Fibroblast of lung (primary cell): ENCODE measurements around the gene P2RY6. TPM values are rescaled to one million over a fixed set of nuclear protein-coding genes. Genes with fewer than 3 reads are reported as not detected.

Source experiments
- DNase-seq, 2 donors: peaks; one replicate each; pipeline versions ENCODE4 v3.0.0 to v3.0.0-alpha.2; 2010; ENCODE audit warnings: low read depth in 2 of 2
- H2AFZ ChIP-seq: 2 replicates; pipeline ENCODE4 v1.5.1; 2012; ENCODE audit warnings: low read length, control low read depth, inconsistent platforms
- H3K27ac ChIP-seq: 2 replicates; pipeline ENCODE4 v1.5.1; 2011; ENCODE audit warnings: low read length, control low read depth; ENCODE audit not compliant: insufficient read depth
- H3K27me3 ChIP-seq: 2 replicates; pipeline ENCODE4 v1.5.1; 2011; ENCODE audit warnings: mild to moderate bottlenecking, low read length; ENCODE audit not compliant: control insufficient read depth, insufficient read depth
- H3K36me3 ChIP-seq: 2 replicates; pipeline ENCODE4 v1.5.1; 2011; ENCODE audit warnings: low read length; ENCODE audit not compliant: control insufficient read depth, insufficient read depth
- H3K4me1 ChIP-seq: 2 replicates; pipeline ENCODE4 v1.5.1; 2011; ENCODE audit warnings: low read length; ENCODE audit not compliant: control insufficient read depth, insufficient read depth; ENCODE audit errors: extremely low read depth
- H3K4me2 ChIP-seq: 2 replicates; pipeline ENCODE4 v1.5.1; 2011; ENCODE audit warnings: low read length, control low read depth; ENCODE audit not compliant: insufficient read depth; ENCODE audit errors: extremely low read depth
- H3K4me3 ChIP-seq, 4 experiments: fragments of 200-600 bp in 1 of 4; sonication (generic) in 1 of 4; replicated peaks in 1 of 4; 2 replicates each; pipeline ENCODE4 v1.5.1; 2011 to 2016; ENCODE audit warnings: low read length in 4 of 4, low read depth in 3 of 4, mild to moderate bottlenecking in 3 of 4, control low read depth in 2 of 4, inconsistent platforms in 1 of 4, mixed read lengths in 1 of 4; ENCODE audit not compliant: insufficient read depth in 1 of 4; ENCODE audit errors: control extremely low read depth in 1 of 4
- H3K79me2 ChIP-seq: 2 replicates; pipeline ENCODE4 v1.5.1; 2012; ENCODE audit warnings: mild to moderate bottlenecking, low read length, inconsistent platforms; ENCODE audit not compliant: control insufficient read depth, insufficient read depth
- H3K9ac ChIP-seq: 2 replicates; pipeline ENCODE4 v1.5.1; 2011; ENCODE audit warnings: mild to moderate bottlenecking, low read length, control low read depth; ENCODE audit not compliant: insufficient read depth
- H3K9me3 ChIP-seq: 2 replicates; pipeline ENCODE4 v1.5.1; 2012; ENCODE audit warnings: low read depth, low read length; ENCODE audit not compliant: control insufficient read depth, insufficient read depth
- H4K20me1 ChIP-seq: 2 replicates; pipeline ENCODE4 v1.5.1; 2011; ENCODE audit warnings: low read length; ENCODE audit not compliant: control insufficient read depth, insufficient read depth; ENCODE audit errors: extremely low read depth
- EZH2 ChIP-seq: IDR thresholded peaks from 2 replicates; pipeline ENCODE4 v1.5.1; 2012; ENCODE audit warnings: low read length, control low read depth, mild to moderate bottlenecking; ENCODE audit errors: missing control alignments
- polyA plus RNA-seq, 2 donors: library from polyadenylated mRNA; depleted of rRNA in 1 of 2; stranded (reverse) in 1 of 2; unstranded in 1 of 2; fragments of >200 nt; gene quantifications; 2 replicates each; pipeline ENCODE4 v1.2.1, GENCODE V29; 2011 to 2012; ENCODE audit warnings: missing spikeins in 1 of 2
- total RNA-seq: library from RNA; depleted of rRNA; stranded (reverse); fragments of >200 nt; gene quantifications from 2 replicates; pipeline ENCODE4 v1.2.1, GENCODE V29; 2014
- TF ChIP-seq, protein P1 (sequence below), 2 donors: IDR thresholded peaks in 1 of 2; conservative IDR thresholded peaks in 1 of 2; 1 replicate in 1 of 2; 2 replicates in 1 of 2; pipeline ENCODE4 v1.5.1; 2011 to 2012; ENCODE audit warnings: low read length in 2 of 2, control low read depth in 1 of 2, inconsistent platforms in 1 of 2, low read depth in 1 of 2, mild to moderate bottlenecking in 1 of 2

Gene P2RY6
- total and polyA plus RNA-seq, 2 donors (not counting 1 experiment from before 2014, with no cell fraction given): 0.12 to 0.33 TPM

DNA sequence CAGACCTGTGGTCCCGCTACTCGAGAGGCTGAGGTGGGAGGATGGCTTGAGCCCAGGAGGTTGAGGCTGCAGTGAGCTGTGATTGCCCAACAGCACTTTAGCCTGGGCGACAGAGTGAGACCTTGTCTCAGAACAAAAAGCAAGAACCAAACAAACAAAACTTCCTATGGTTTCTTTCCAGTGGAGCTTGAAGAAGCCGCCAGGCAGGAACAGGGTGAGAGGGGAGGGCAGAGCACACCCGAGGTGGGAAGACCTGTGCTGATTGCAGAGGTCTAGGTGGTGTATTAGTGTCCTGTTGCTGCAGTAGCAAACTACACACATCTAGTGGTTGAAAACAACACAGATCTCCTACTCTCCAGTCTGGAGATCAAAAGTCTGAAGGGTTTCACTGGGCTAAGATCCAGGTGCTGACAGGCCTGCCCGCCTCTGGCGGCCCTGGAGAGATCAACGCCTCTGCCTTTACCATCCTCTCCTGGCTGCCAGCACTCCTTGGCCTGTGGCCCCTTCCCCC is 46.4 kb downstream of the P2RY6 start:
- H3K4me2 ChIP-seq: no peak overlapping the region
- peaks cover 2% of the 10 kb centered on the region for H3K36me3 ChIP-seq
- H3K27ac ChIP-seq: peak overlapping the region; percentile 0
- H3K27me3 ChIP-seq: no peaks in the 10 kb centered on the region
- no peak for DNase-seq
- TF ChIP-seq, protein P1, sequence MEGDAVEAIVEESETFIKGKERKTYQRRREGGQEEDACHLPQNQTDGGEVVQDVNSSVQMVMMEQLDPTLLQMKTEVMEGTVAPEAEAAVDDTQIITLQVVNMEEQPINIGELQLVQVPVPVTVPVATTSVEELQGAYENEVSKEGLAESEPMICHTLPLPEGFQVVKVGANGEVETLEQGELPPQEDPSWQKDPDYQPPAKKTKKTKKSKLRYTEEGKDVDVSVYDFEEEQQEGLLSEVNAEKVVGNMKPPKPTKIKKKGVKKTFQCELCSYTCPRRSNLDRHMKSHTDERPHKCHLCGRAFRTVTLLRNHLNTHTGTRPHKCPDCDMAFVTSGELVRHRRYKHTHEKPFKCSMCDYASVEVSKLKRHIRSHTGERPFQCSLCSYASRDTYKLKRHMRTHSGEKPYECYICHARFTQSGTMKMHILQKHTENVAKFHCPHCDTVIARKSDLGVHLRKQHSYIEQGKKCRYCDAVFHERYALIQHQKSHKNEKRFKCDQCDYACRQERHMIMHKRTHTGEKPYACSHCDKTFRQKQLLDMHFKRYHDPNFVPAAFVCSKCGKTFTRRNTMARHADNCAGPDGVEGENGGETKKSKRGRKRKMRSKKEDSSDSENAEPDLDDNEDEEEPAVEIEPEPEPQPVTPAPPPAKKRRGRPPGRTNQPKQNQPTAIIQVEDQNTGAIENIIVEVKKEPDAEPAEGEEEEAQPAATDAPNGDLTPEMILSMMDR (conservative IDR thresholded peaks at IDR 0.05 in 1 of 2, IDR thresholded peaks at IDR 0.05 in 1 of 2; ENCODE audit: low read depth in 1 of 2, low read length in 2 of 2): no peak
- TF ChIP-seq EZH2: no peak
- no peaks in the 10 kb centered on the region for H4K20me1 ChIP-seq
- H3K4me3 ChIP-seq: no peak overlapping the region
- no peak overlapping the region for H2AFZ ChIP-seq
- peaks cover 70% of the 10 kb centered on the region for H3K4me1 ChIP-seq
- peaks cover 87% of the 10 kb centered on the region for H3K79me2 ChIP-seq
- no peaks in the 10 kb centered on the region for H3K9me3 ChIP-seq
- H3K9ac ChIP-seq: no peak overlapping the region

DNA sequence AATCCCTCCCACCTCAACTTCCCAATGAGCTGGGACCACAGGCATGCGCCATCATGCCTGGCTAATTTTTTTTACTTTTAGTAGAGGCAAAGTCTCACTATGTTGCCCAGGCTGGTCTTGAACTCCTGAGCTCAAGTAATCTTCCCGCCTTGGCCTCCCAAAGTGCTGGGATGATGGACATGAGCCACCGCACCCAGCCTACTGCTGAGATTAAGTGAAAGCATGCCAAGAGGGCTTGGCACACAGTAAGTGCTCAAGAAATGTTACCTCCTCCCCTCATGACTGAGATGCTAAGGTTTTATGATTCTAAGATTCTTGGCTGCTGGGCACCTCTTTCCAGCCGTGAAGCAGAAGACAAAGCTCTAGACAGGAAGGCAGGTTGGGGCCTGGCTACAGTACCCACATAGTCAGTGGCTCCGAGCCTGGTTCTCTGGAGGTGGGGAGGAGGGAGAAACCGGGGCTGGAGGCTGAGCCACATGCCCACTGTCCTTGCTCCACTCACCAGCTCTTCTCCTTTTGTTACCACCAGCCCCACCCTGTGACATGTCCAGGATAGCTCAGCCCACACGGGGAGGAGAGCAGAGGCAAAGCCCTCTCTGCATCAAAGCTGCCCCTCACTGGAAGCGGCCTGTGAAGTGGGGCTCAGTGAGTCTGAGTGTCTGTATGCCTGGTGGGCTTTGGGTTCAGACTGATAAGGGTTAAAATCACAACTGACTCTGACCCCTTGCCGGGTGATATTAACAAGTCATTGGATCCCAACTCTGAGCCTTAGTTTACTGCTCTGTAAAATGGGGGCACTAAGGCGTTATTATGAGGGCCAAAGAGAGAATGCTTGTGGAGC is 48.8 kb downstream of the P2RY6 start:
- Histone ChIP-seq H4K20me1 (no peaks in the 10 kb centered on the region), H3K27me3 (no peaks in the 10 kb centered on the region), H3K9ac (no peak overlapping the region), H3K4me3 (no peak overlapping the region), H3K27ac (peak overlapping the region; percentile 73), H3K36me3 (peaks cover 2% of the 10 kb centered on the region), H3K9me3 (no peaks in the 10 kb centered on the region), H3K4me2 (peak overlapping the region; percentile 52), H3K4me1 (peaks cover 78% of the 10 kb centered on the region), H2AFZ (no peak overlapping the region), H3K79me2 (peaks cover 86% of the 10 kb centered on the region)
- TF ChIP-seq, protein P1 (conservative IDR thresholded peaks at IDR 0.05 in 1 of 2, IDR thresholded peaks at IDR 0.05 in 1 of 2; ENCODE audit: low read depth in 1 of 2, low read length in 2 of 2): no peak
- no peak for TF ChIP-seq EZH2
- DNase-seq: peak; percentile 65 to 68

DNA sequence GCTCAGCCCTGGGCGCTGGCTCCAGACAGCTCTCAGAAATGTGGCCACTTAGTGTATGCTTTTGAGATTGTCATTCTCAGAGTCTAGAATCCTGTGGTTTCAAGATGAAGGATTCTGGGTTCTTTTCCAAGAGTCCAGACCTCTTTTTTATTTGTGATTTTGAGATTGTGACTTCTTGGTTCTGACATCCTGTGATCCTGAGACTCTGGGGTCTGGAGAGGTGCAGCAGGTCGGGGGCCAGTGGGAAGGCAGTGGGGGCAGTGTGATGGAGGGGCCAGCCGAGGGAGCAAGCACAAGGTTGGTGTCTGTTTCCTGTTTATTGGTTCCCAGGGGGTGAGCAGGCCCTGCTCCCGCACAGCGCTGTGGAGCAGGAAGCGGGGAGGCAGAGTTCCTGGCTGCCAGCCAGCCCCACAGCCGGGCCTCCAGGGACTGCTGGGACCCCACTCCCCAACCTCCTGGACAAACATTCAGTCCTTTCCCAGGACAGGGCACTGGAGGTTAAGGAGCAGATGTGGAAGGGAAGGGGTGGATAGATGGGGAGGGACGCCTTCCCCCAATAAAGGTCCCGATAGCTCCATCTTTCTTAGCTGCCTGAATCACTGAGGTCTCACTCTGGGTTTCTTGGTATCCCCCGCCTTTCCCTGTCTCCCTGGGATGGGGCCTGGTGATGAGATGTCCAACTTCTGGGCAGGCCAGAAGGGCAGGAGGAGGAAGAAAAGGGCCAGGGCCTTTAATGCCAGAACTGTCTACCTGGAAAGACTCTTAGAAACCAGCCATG is 49.7 kb downstream of the P2RY6 start:
- peaks cover 2% of the 10 kb centered on the region for H3K36me3 ChIP-seq
- H3K4me2 ChIP-seq: peak overlapping the region; percentile 88
- H4K20me1 ChIP-seq: no peaks in the 10 kb centered on the region
- H3K79me2 ChIP-seq: peaks cover 84% of the 10 kb centered on the region
- H3K27ac ChIP-seq: peak overlapping the region; percentile 73
- H3K27me3 ChIP-seq: no peaks in the 10 kb centered on the region
- DNase-seq: peak; percentile 77 to 93
- peak overlapping the region; percentile 21 for H3K9ac ChIP-seq
- peaks cover 77% of the 10 kb centered on the region for H3K4me1 ChIP-seq
- no peak overlapping the region for H2AFZ ChIP-seq
- H3K9me3 ChIP-seq: no peaks in the 10 kb centered on the region
- no peak for TF ChIP-seq EZH2
- TF ChIP-seq, protein P1 (conservative IDR thresholded peaks at IDR 0.05 in 1 of 2, IDR thresholded peaks at IDR 0.05 in 1 of 2; ENCODE audit: low read depth in 1 of 2, low read length in 2 of 2): no peak
- H3K4me3 ChIP-seq: no peak overlapping the region
